VCaP (cell line): ENCODE measurements around the gene SLMAP.

Source experiments
- H3K27ac ChIP-seq: fragments of 450-650 bp; 2 replicates; pipeline ENCODE4 v1.5.1; 2017
- TF ChIP-seq, protein P1 (sequence below): fragments of 450-650 bp; conservative IDR thresholded peaks from 2 replicates; pipeline ENCODE4 v1.5.1; 2017; ENCODE audit warnings: mild to moderate bottlenecking, moderate library complexity

SLMAP gene

DNA sequence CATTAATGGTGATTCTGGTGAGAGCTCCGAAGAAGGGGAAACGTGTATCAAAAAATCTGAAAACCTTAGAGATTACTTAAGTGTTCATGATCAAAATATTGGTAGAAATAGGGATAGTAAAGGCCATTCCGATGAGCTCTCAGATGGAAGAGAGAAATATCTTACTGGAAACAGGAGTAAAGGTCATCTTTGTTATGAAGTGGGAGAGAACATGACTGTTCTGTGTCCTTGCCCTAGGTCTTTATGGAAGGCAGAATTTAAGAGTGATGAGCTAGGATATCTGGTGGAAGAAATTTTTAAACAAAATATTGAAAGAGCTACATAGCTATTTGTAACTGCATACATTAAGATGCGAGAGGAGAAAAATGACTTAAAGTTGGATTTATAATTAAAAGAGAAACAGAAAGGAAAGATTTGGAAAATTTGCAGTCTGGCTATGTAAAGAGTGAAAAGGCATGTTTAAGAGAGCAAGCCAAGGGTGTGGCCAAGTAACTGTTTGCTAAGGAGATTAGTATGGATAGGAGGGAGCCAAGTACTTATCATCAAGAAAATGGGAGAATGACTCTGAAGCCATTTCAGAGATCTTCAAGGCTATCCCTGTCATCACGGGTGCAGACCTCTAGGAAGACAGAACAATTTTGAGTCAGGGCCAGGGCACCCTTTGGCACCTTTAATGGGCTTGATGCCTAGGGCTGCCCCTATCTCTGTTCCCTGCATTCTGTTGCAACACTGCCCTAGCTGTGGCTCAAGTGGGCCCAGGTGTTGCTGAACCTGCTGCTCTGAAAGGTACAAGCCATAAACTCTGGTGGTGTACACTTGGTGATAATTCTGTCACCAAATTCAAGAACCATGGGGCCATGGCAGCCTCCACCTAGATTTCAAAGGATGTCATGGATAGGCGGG is 27.3 kb downstream of the SLMAP start:
- TF ChIP-seq, protein P1, sequence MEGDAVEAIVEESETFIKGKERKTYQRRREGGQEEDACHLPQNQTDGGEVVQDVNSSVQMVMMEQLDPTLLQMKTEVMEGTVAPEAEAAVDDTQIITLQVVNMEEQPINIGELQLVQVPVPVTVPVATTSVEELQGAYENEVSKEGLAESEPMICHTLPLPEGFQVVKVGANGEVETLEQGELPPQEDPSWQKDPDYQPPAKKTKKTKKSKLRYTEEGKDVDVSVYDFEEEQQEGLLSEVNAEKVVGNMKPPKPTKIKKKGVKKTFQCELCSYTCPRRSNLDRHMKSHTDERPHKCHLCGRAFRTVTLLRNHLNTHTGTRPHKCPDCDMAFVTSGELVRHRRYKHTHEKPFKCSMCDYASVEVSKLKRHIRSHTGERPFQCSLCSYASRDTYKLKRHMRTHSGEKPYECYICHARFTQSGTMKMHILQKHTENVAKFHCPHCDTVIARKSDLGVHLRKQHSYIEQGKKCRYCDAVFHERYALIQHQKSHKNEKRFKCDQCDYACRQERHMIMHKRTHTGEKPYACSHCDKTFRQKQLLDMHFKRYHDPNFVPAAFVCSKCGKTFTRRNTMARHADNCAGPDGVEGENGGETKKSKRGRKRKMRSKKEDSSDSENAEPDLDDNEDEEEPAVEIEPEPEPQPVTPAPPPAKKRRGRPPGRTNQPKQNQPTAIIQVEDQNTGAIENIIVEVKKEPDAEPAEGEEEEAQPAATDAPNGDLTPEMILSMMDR = no peak
- no peak overlapping the region for H3K27ac ChIP-seq

DNA sequence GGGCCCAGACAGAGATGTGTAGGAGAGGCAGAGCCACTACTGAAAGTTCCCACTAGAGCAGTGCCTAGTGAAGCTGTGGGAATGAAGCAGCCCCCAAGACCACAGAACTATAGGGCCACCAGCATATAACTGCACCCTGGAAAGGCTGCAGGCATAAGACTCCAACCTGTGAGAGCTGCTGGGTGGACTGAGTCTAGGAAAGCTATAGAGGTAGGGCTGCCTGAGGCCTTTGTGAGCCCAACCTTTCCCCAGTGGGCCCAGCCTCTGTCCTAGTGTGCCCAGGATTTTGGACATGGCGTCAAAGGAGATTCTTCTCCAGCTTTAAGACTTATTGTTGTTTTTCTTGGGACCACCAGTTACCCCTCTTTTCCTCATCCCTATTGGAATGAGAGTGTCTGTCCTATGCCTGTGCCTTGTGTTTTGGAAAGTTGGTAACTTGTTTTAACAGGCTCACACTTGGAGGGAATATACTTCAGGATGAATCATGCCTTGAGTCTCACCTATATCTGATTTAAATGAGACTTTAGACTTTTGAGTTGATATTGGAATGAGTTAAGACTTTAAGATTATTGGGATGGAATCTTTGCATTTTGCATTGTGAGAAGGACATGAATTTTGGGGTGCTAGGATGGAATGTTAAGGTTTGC is 28.1 kb downstream of the SLMAP start:
- TF ChIP-seq, protein P1 = no peak
- no peak overlapping the region for H3K27ac ChIP-seq

DNA sequence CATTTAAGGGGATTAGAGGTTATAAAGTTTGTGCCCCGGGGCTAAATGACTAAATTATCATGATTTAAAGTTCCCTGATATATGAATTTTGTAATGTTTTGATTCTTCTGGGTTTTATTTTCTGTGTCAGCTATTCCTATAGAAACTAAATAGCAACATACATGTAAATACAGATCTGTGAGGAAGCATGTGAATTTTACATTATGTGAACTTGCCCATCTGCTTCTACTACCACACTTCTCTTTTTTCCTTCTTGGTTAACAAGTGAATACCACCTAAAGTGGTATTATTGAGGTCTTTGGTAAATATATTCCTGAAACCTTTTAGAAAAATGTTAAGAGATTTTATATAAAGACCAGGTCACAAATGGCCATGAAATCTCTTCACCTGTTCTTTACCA is 29.3 kb downstream of the SLMAP start:
- TF ChIP-seq, protein P1 = no peak
- no peak overlapping the region for H3K27ac ChIP-seq

DNA sequence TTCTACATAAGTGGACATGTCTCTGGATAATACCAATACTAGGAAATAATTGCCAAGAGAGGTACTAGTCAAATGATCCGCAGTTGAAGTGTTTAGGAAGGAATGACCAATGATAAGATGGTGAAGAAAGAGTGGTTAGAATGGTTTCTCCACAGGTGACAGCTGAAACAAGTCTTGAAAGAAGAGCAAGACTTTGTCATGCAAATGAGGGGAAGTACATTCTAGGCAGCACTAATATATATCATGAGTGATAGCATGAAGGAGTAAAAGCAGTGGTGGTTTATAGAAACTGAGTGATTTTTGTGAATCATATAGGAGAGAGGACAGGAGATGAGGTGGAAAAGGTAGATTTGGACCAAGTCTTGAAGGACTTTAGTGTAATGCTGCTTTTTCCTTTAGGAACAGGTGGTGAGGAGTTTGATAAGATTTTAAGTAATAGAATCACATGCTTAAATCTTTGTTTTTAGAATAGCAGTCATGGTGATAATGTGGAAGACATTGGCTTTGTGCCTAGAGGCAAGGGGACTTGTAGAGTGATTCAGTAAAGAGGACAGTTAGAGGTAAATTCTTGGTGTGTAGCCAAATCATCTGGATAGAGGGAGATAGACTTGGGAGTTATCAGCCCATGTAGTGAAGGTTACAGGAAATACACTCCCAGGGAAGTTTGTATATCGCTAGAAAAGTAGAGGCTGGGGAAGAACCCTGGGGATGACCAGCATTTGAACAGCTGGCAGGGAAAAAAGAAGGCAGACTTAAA is 31.9 kb downstream of the SLMAP start:
- TF ChIP-seq, protein P1 = no peak
- H3K27ac ChIP-seq = no peak overlapping the region

DNA sequence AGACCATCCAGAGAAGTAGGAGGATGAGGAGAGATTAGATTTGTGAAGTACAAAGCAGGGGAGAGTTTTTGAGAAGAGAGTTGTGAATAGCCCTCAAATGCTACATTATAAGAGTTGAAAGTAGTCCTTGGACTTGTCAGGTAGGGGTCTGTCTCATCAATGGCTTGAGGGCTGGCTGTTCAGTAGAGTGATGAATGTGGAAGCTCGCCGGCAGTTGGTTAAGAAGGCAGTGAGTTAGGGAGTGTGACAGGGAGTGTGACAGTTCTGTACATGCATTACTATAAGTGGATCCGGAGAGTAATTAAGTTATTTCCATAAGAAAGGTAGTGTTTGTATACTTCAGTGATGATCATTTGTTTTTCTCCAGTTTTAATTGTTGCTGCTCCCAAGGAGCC is 32.5 kb downstream of the SLMAP start:
- TF ChIP-seq, protein P1 = no peak
- no peak overlapping the region for H3K27ac ChIP-seq

DNA sequence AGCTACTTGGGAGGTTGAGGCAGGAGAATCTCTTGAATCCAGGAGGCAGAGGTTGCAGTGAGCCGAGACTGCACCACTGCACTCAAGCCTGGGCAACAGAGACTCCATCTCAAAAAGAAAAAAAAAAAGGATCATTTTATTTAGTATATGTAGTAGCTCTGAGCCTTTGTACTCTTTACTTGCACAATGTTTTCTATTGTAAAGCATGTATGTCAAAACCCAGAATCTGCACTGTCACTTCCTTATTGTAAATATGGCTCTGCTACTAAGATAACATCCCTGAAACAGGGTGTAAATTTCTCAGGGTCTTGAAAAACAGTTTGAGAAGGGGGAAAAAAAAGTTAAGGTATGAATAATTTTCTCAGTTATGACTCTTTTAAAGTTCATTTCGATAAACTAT is 35.1 kb downstream of the SLMAP start:
- H3K27ac ChIP-seq = no peak overlapping the region
- TF ChIP-seq, protein P1 = no peak

DNA sequence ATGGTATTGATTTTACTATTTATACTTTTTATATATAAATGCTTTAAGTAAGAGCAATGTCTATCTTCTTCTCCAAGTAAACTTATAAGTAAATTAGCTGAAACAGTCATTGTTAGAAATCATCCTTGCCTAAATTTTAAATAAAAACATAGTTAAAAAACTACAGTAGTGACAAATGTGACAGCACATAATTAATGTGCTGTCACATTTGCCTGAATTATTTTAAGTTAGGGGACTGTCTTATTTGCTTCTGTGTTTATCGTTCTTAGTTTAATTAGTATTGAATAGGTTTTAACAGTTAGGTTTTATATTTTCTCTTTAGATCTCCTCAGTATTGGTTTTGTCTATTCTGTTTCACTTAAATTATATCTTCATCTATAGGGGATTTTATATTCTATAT is 36.1 kb downstream of the SLMAP start:
- no peak overlapping the region for H3K27ac ChIP-seq
- TF ChIP-seq, protein P1 = no peak
